RCC 7860 (cell line): ENCODE data around the gene TEX14.

Experiments
- DNase-seq: peaks from one replicate; pipeline ENCODE4 v3.0.0-alpha.2; 2015; ENCODE audit warnings: low spot score
- FAIRE-seq: peaks from 2 replicates; lab custom pipeline; 2012; peaks lifted over from hg19 to GRCh38; lab: Jason Lieb, UNC

TEX14 gene, protein sequence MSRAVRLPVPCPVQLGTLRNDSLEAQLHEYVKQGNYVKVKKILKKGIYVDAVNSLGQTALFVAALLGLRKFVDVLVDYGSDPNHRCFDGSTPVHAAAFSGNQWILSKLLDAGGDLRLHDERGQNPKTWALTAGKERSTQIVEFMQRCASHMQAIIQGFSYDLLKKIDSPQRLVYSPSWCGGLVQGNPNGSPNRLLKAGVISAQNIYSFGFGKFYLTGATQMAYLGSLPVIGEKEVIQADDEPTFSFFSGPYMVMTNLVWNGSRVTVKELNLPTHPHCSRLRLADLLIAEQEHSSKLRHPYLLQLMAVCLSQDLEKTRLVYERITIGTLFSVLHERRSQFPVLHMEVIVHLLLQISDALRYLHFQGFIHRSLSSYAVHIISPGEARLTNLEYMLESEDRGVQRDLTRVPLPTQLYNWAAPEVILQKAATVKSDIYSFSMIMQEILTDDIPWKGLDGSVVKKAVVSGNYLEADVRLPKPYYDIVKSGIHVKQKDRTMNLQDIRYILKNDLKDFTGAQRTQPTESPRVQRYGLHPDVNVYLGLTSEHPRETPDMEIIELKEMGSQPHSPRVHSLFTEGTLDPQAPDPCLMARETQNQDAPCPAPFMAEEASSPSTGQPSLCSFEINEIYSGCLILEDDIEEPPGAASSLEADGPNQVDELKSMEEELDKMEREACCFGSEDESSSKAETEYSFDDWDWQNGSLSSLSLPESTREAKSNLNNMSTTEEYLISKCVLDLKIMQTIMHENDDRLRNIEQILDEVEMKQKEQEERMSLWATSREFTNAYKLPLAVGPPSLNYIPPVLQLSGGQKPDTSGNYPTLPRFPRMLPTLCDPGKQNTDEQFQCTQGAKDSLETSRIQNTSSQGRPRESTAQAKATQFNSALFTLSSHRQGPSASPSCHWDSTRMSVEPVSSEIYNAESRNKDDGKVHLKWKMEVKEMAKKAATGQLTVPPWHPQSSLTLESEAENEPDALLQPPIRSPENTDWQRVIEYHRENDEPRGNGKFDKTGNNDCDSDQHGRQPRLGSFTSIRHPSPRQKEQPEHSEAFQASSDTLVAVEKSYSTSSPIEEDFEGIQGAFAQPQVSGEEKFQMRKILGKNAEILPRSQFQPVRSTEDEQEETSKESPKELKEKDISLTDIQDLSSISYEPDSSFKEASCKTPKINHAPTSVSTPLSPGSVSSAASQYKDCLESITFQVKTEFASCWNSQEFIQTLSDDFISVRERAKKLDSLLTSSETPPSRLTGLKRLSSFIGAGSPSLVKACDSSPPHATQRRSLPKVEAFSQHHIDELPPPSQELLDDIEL (N-terminal part only)

DNA sequence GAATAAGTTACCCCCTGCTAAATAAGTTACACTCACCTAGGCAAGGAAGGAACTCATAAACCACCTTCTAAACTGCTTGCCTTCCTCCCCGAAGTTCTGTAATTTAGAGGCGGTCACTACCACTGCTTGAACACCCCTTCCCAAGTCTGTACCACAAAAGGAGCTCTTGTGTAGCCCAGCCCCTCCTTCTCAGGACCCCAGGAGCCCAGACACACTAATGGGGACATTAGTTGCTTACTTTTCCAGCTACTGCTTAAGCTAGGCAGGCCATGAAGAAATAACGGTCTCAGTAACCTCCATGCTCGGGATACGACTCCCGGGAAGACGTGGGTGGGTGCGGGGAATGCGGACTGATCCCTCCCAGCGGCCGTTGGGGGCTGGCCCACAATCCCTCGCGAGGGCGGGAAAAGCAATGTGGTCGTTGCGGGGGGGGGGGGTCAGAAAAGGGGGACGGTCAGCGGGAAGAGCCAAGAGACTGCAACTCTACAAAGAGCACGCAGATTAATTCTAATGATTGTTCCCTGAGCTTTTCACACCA lies at the start of gene TEX14:
Gene TEX14, minus strand, starts transcription at position 345 of the 538 bp plus-strand sequence. CDS start 40,044 bp downstream, outside the sequence.
- DNase-seq (no peak), FAIRE-seq (no peak)

DNA sequence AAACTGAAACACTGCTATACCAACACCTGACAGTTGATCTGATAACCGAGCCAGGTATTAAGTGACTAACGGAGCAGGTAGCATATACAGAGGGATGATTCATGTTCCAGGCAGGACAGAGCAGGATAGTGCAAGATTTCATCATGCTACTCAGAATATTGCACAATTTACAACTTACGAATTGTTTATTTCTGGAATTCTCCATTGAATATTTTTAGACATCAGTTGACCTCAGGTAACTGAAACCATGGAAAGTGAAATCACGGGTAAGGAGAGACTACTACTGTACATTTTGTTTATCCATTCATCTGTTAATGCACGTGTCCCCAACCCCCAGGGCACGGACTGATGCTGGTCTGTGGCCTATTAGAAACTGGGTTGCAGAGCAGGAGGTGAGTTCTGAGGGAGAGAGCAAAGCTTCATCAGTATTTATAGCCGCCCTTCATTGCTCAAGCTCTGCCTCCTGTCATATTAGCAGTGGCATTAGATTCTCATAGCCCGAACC lies 49.3 kb upstream of the TEX14 start:
- no peak for DNase-seq
- FAIRE-seq, result no peak

DNA sequence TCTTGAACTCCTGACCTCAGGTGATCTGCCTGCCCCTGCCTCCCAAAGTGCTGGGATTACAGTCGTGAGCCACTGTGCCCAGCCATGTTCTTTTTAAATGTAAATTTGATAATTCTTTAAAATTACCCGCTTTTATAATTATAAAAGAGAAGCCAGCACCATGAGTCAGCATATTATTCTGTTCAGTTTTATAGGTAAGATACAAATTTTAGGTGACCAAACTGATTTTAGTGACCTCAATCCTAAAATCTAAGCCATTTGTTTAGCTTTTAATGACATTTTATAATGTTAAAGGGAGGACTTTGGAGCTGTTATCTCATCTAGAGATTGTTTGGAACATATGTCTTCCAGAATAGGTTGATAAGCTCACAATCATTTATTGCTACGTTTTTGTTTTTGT lies 43.0 kb upstream of the TEX14 start:
- no peak for DNase-seq
- FAIRE-seq, result no peak

DNA sequence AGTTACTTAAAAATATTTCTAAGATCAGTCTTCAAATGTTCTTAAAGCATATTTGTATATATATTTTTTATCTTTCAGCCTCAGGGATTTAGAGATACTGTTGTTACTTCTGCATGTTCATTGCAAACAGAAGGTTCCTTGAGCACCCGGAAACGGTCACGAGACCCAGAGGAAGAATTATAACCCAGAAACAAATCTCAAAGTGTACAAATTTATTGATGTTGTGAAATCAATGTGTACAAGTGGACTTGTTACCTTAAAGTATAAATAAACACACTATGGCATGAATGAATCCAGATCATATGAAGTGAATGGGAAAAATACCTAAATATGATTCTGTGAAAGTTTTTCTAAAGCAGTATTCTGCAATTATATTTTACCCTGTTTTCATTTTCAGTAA lies 42.2 kb upstream of the TEX14 start:
- FAIRE-seq (no peak), DNase-seq (no peak)

DNA sequence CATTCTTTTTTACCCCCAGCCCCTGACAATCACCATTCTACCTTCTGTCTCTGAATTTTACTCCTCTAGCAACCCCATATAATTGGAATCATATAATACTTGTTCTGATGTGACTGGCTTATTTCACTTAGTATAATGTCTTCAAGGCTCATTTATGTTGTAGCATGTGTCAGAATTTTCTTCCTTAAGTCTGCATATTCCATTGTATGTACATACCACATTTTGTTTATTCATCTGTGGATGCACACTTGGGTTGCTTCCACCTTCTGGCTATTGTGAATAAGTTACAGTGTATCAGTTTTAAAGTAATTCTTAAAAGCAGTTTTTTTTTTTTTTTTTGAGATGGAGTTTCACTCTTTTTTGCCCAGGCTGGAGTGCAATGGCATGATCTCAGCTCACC lies 39.1 kb upstream of the TEX14 start:
- DNase-seq, result no peak
- FAIRE-seq, result no peak

DNA sequence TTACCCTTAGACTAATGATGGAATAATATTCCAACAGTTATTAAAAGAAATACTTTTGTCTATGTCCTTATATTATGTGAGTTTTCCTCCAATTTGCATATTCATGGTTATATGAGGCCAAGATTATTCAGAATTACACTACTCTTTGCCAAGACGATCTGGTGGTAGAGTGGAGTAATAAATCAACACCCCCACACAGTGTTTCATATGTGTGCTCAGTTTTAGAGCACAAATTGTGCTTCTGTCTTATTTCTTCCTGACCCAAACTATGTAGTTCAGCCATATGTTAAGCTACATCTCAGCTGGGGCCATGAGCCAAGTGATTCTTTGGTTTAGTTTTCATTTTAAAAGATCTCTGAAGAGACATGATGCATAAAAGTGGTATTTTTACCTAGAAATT lies 37.0 kb upstream of the TEX14 start:
- no peak for DNase-seq
- no peak for FAIRE-seq

DNA sequence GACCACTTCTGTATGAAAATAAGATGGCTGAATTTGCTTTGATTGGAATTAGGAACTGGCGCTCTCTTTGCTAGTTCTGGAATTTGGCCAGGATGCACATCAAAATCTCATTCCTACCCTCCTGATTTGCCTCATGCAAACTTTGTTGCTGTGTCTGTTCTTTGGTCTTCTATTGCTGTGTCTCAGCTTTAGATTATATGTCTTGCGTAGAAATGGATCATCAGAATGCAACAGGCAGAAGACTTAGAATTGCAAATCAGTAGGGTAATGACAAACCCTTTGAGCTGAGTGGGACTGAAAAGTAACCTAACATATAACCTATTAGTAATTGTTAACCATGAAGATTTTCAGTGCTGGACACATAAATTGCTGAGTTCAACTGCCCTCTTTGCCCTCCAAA lies 30.9 kb upstream of the TEX14 start:
- DNase-seq (no peak), FAIRE-seq (no peak)

DNA sequence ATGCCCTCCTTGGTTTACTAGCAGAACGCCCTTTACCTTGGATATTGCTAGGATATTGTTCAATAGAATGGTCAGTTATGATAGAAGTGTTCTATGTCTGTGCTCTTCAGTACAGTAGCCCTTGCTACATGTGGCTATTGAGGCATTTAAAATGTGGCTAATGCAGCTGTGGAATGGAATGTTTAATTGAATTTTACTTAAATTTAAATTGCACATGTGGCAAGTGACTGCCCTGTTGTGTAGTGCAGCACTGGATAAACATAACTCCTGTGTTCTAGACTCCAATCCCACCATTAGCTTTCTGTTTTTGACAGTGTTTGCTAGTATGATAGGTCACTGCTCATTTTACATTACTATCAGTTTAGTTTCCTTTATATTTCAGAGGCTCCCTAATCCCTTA lies 30.4 kb upstream of the TEX14 start:
- DNase-seq (no peak), FAIRE-seq (no peak)

DNA sequence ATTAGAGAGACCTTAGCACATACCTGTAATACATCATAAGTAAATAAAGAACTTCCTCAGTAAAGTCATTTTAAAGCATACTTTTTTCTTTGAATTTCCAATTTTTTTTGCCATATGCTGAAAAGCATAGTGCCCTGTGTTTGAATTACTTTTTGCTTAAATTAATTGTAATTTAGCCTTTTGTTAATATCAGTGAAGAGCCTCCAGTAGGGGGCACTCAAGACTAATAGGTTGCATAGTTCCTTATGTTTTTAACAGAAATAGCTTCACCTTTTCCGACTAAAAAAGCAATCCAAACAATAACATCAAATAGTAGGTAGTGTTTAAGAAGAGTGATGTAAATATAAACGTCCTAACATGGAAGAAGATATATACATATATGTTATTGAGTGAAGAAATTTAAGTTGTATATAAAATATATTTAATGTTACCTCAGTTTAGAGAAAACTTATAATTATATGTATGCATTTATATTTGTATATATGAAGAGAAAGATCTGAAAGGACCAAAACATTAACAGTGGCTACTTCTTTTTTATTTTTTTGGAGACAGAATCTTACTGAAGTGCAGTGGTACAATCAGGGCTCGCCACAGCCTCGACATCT lies 19.2 kb upstream of the TEX14 start:
- FAIRE-seq, result peak; percentile 80
- peak; percentile 45 for DNase-seq

DNA sequence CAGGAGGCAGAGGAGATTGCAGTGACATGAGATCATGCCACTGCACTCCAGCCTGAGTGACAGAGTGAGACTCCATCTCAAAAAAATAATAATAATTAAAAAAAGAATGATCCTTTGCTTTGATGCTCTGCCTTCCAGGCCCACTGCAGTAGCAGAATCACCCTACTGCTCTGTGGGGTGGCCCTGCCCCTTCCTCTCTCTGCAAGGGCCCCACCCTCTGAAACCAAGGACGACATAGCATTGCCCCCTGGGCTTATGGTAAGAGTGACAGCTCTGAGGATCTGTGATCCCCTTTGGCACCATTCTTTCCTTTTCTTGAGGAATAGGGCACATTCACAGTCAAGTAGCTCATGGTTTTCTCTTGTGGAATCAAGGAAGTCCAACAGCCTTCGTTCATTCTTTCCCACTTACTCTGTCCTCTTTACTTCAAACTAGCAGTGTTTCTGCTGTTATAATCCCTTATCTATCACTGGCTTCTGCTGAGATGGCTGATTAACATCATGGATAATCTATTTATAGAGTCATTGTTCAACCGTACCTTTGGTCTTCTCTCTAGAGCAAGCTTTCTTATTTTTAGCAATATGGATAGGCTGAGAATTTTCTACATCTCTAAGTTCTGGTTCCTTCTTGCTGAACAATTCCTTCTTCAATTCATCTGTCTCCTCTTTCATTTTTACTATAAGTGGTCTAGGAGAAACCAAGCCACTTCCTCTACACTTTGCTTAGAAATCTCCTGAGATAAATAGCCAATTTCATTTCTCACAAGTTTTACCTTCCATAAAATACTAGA lies 14.7 kb upstream of the TEX14 start:
- DNase-seq (no peak), FAIRE-seq (no peak)

DNA sequence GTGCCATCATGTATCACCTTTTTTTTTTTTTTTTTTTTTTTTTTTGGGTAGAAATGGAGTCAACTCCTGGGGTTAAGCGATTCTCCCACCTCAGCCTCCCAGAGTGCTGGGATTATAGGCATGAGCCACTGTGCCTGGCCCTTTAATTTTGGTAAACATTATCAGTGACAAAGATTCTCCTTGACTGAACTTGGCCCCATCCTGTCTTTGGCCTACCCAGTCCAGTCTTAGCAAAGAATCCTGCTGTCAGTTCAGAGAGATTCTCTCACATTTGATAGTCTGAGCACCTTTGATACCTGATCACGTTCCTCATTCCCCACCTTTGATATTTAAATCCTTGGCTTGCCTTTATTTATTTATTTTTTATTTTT lies 12.1 kb upstream of the TEX14 start:
- FAIRE-seq (no peak), DNase-seq (no peak)

DNA sequence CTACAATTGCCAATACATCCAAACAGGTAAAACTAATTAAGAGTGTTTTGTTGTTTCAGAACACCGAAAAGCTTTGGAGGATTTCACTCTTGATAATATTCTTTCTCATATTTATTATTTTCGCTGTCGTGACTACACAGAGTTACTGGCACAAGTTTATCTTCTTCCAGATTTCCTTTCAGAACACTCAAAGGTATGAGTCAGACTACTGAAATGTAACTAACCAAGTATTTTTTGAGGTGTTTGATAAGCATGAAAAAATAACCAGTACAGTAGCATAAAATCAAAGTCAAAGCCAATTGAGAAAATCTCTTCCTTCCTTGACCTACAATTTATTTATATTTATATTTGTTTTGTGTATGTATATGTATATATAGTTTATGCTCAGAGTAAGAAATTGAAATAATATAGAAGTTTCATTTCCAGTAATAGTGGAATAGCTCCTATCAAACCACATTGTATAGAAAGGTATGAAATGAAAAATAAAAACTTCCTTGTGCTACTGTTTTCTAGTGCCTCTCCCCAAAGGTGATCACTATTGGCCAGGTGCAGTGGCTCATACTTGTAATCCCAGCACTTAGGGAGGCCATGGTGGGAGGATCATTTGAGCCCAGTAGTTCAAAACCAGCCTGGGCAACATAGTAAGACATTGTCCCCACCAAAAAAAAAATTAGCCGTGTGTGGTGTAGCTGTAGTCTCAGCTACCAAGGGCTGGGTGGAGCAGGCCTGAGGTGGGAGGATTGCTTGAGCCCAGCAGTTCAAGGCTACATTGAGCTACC lies 11.5 kb upstream of the TEX14 start:
- DNase-seq (peak; percentile 25), FAIRE-seq (no peak)

DNA sequence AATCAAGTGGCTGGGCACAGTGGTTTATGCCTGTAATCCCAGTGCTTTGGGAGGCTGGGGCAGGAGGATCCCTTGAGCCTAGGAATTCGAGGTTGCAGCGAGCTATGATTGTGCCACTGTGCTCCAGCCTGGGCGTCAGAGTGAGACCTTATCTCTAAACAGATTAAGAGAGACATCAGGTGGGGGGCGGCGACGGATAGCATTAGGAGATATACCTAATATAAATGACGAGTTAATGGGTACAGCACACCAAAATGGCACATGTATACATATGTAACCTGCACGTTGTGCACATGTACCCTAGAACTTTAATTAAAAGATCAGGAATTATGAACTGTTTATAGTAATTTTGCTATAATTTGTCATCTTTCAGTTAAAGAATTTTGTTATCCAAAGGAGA lies 10.9 kb upstream of the TEX14 start:
- DNase-seq (no peak), FAIRE-seq (no peak)

DNA sequence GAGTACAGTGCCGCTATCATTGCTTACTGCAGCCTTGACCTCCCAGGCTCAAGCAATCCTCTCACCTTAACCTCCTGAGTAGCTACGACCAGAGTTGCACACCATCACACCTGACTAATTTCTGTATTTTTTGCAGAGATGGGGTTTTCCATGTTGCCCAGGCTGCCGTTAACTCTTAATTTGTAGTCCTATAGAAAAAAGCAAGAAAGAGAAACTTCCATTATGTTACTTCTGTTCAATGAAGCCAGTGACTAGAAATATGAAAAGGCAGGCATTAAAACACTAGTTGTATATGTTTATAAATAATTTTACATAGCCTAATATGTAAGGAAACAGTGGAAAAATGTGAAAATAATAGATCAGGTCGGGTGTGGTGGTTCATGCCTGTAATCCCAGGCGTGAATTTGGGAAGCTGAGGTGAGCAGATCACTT lies 10.2 kb upstream of the TEX14 start:
- no peak for FAIRE-seq

DNA sequence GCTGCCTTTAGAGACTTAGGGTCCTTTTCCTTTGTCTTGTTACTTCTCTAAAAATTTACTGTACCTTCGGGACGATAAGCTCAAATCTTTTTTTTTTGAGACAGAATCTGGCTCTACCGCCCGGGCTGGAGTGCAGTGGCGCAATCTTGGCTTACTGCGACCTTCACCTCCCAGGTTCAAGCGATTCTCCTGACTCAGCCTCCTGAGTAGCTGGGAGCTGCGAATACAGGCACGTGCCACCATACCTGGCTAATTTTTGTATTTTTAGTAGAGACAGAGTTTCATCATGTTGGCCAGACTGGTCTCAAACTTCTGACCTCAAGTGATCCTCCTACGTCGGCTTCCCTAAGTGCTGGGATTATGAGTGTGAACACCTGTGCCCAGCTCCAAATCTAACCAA lies 7.9 kb upstream of the TEX14 start:
- no peak for FAIRE-seq
- no peak for DNase-seq

More for the DNA sequence above, 10.2 kb upstream of the TEX14 start:
- DNase-seq, result no peak

DNA sequence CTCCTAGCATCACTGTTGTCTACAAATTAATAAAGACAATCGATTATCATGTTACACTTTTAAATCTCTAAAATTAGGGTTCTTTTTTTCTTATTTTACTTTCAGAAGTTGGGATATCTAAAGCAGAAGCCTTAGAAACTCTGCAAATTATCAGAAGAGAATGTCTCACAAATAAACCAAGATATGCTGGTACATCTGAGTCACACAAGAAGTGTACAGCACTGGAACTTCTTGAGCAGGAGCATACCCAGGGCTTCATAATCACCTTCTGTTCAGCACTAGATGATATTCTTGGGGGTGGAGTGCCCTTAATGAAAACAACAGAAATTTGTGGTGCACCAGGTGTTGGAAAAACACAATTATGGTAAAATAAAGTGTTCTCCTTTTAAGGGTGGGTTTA lies 3.0 kb upstream of the TEX14 start:
- DNase-seq (no peak), FAIRE-seq (no peak)

DNA sequence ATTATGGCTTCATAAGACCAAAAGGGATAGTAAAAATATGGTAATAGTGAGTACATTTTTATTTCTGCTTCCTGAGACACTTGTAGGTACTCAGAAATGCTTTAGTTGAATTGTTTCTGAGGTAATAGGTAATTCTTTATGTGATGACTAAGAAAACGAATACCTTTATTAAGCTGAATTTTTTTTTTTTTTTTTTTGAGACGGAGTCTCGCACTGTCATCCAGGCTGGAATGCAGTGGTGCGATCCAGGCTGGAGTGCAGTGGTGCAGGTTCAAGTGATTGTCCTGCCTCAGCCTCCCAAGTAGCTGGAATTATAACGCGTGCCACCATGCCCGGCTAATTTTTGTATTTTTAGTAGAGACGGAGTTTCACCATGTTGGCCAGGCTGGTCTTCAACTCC lies 2.5 kb upstream of the TEX14 start:
- FAIRE-seq, result peak; percentile 42
- DNase-seq, result peak; percentile 22

DNA sequence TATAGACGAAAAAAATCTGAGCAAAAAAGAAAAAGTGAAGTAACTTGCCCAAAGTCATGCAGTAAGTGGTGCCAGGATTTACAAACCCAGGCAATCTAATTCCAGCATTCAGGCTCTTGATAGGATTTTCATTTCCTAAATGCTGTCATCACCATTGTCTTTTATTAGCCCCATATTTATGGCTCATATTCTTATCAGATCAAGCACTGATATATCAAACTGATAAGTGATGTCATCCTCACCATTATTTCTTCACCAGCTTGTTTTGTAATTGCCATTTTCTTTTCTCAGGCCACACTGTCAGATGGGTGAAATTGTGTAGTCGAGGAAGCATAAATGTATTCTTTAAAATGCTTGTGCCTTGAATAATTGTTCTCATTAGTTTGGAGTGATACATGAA lies 1.9 kb upstream of the TEX14 start:
- DNase-seq, result no peak

DNA sequence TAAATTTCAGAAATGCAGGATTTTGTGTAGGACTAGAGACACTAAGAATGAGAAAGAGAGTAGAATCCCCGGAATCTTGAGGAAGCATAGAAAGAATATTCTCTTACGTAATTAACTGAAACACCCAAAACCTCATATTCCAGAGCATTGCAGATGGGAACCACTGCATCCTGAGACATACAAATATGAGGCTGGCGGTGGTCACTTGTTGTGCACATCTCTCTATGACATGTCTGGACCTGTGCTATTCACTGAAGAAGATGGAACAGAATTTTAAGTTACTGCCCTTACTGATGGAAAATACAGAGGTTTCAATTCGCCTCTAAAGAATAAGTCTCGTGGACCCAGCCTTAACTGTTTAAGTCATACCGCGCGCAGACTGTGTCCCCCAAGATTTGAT lies 1.4 kb upstream of the TEX14 start:
- FAIRE-seq (no peak), DNase-seq (no peak)

More for the DNA sequence above, 1.9 kb upstream of the TEX14 start:
- no peak for FAIRE-seq
